GM20000 (cell line): ENCODE data around the gene RBFOX1.

Experiments used
- DNase-seq: peaks from one replicate; pipeline ENCODE4 v3.0.0; 2012; ENCODE audit warnings: low spot score
- TF ChIP-seq, protein P1 (sequence below): IDR thresholded peaks from 2 replicates; pipeline ENCODE4 v1.5.1; 2012; ENCODE audit warnings: mild to moderate bottlenecking, control low read depth; ENCODE audit errors: extremely low read depth, missing control alignments

The RBFOX1 gene

DNA sequence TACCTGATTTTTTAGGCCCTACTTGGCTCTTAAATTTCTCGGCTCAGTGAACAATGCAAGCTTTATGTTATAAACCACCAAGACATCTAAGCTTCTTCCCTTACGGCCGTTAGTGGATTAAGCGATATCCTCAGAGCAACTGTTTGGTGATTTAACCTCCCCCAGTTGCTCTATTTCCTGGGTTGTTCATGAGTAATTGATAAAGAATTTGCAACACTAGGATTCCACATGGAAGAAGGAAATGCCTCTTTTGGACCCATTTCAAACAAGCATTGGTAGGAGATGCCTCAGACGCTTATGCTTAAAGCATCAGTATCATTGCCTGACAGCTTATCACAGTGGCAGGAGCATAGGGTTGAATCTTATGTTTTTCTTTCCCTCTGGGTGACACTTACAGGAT is 65.3 kb downstream of the RBFOX1 start:
- TF ChIP-seq, protein P1, sequence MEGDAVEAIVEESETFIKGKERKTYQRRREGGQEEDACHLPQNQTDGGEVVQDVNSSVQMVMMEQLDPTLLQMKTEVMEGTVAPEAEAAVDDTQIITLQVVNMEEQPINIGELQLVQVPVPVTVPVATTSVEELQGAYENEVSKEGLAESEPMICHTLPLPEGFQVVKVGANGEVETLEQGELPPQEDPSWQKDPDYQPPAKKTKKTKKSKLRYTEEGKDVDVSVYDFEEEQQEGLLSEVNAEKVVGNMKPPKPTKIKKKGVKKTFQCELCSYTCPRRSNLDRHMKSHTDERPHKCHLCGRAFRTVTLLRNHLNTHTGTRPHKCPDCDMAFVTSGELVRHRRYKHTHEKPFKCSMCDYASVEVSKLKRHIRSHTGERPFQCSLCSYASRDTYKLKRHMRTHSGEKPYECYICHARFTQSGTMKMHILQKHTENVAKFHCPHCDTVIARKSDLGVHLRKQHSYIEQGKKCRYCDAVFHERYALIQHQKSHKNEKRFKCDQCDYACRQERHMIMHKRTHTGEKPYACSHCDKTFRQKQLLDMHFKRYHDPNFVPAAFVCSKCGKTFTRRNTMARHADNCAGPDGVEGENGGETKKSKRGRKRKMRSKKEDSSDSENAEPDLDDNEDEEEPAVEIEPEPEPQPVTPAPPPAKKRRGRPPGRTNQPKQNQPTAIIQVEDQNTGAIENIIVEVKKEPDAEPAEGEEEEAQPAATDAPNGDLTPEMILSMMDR: no peak
- DNase-seq: no peak

DNA sequence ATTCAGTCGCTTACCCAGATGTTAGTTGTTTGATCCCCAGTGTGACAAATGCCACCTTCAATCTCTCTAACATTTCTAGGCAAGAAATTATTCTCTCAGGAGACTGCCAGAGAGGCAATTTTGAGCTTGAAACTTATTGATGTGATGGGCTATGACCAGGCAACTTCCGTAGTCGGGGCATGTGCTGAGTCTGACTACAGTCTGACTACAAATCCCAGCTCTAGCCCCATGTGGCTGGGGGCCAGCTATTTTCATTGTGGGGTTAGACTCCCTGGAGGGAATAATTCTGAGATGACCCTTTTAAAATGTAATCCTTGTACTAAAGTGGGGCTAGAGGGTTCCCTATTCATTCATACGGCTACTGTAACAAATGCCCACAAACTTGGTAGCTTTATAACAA is 65.9 kb downstream of the RBFOX1 start:
- DNase-seq: no peak
- TF ChIP-seq, protein P1: no peak

DNA sequence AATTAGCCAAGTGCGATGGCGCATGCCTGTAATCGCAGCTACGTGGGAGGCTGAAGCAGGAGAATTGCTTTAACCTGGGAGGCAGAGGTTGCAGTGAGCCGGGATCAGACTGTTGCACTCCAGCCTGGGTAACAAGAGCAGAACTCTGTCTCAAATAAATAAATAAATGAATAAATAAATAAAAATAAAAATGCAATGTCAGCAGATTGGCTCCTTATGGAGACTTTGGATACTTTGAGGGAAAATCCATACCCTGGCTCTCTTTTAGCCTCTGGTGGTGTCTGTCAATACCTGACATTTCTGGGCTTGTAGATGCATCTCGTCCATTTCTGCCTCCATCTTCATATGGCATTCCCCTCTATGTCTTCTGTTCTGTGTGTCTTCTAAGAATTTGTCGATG is 66.7 kb downstream of the RBFOX1 start:
- DNase-seq: no peak
- TF ChIP-seq, protein P1: no peak

DNA sequence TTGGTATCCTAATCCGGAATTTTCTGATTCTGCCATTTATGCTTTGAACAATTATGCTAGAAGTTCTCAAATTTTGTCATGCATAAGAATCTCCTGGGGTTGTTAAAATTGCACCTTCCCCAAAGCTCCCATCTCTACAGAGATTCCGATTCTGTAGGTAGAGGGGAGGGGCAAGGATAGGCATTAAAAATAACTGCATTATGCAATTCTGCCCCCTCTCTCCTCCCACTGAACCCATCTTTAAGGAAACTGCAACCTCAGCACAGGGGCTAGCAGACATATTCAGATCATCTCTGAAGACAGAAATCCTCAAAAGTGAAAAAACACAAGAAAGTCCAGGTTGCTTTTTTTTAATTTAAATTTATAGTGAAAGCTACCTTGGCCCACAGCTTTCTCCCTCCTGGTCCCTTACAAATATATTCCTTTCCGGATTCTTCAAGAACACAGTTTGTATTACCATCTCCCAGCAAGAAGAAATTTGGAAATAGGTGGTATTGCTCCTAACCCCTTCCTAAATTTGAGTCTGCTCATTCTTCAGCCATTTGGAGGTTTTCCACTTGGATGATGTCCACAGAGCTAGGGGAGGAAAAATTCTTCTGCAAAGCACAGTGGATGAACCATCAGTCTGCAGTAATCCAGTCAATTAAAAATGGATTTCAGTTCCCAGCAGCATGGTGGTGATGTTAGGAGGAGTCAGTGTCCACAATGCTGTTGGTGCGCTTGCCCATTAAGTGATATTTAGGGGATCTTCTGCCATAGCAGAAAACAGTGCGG is 67.7 kb downstream of the RBFOX1 start:
- no peak for DNase-seq
- TF ChIP-seq, protein P1: no peak

DNA sequence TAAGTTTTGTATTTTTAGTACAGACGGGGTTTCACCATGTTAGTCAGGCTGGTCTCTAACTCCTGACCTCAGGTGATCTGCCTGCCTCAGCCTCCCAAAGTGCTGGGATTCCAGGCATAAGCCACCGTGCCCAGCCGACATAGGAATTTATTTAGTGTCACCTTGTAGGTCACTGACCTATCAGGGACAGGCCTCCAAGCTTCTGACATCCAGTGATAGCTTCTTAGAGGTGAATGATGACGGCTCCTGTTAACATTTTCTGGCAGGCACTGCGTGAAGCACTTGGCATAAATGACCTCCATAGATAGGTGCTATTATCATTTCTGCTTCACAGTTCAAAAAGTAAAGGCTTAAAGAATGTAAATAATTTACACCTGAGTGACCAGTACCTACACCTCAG is 71.6 kb downstream of the RBFOX1 start:
- no peak for DNase-seq
- TF ChIP-seq, protein P1: no peak

DNA sequence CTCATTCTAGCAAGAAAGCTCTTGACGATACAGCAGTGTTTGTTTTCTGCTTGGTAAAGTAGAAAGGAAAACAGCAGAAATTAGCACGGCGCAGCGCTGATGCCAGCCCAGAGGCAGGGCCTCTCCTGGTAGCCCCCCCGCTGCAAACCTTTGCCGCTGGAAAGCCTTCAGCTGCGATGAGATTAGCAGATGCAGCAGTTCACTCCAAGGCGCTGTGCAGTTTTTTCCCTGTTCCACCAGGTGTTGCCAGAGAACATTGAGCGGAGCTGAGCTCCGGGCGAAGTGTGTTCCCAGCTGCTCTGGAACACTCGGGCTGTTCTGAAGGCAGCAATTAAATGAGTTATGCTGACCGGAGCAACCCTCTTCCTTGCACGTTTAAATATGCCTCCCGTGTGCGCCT is 72.5 kb downstream of the RBFOX1 start:
- DNase-seq: no peak
- TF ChIP-seq, protein P1: no peak

DNA sequence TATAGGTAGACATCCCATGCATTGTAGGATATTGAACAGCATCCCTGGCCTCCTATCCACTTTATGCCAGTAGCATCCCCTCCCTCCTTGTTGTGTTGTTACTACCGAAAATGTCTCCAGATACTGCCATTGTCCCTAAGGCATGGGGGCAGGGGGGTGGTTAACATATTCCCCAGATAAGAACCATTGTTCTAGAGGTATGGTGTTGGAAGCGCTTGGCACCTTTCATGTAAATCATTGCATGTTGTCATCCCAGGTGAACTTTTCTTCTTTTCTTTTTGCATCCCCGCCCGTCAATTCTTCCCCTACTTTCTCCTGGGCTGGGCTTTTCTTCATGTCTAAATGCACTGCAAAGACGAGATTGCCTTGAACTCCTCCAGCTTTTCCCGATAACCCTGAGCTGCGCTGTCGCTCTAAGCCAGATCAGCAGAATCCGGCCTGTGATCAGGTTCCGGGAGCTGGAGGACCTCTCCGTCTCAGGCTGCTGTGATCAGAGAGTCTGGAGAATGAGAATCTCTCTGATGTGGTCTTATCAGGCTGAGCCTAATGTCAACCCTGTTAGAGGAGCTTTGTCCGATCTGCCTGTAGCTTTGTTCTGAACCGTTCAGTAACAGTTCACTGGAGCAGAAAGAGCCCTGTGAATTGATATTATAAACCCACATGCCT is 76.2 kb downstream of the RBFOX1 start:
- TF ChIP-seq, protein P1: no peak
- DNase-seq: no peak
